Femur (tissue), 1 donor: Measurements from ENCODE around the gene PAGR1.
"Not testable (repeated sequence)": the region's sequence is repeated elsewhere in the genome, so short reads cannot be mapped to it uniquely, and the experiment has no call there.

Source experiments
- DNase-seq: peaks from one replicate; pipeline ENCODE4 v3.0.0-alpha.2; 2017

Gene PAGR1

DNA sequence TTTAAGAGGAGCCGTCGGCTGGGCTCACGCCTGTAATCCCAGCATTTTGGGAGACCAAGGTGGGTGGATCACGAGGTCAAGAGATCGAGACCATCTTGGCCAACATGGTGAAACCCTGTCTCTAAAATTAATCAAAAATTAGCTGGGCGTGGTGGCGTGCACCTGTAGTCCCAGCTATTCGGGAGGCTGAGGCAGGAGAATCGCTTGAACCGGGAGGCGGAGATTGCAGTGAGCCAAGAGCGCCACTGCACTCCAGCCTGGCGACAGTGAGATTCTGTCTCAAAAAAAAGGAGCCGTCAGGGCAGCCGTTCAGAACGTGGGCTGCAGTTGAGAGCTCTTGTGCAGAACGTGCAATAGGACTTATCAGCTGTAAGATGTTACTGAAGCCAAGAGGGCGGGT, 22.8 kb upstream of the PAGR1 start:
- not testable (repeated sequence) for DNase-seq

DNA sequence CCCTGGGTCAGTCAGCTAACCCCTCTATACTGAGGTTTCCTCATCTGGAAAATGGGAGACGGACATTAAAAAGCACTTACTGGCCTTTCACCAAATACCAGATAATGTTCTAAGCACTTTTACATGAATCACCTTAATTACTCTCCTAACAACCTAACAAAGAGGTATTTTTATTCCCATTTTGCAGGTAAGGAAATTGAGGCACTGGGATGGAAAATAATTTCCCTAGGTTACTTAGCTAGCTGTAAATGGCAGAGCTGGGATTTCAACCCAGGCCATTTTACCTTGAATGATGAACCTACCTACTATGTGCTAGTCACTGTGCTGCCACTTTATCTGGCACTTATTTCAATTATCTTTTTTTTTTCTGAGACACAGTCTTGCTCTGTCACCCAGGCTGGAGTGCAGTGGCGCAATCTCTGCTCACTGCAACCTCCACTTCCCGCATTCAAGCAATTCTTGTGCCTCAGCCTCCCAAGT, 21.7 kb upstream of the PAGR1 start:
- DNase-seq: no peak

DNA sequence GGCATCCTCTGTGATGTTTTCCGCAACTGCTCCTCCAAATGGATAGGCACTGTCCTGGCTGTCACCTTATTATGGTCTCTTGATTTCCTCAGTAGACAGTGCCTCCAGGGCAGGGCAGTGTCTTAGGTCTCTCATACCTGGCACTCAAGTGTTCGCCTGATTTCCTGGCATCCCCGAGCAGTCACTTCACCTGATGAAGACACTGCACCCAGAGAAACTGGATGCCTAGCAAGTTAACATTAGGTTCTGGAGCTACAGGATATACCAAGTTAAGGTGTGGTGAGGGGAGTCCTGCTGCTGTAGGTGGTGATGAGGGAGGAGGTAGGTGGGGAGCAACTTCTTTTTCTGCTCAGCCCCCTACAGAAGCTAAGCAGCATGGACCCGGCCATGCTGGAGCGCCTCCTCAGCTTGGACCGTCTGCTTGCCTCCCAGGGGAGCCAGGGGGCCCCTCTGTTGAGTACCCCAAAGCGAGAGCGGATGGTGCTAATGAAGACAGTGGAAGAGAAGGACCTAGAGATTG, 13.5 kb upstream of the PAGR1 start:
- DNase-seq: no peak

DNA sequence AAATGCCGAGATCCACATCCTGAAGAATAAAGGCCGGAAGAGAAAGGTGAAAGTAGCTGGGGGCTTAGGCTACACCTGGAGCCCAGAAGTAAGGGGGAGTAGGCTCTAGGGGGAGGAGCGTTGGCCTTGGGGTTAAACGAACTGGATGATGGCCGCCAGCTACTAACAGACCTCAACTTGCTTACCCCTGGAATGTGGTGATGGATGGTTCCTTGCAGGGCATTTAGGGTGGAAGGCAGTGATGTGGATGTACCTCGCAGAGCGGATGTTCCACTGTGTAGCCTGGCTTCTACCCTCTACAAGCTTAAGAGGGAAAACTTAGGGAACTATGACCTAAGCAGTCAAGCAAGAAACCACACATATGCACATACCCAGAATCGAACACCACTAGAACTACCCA, 11.9 kb upstream of the PAGR1 start:
- DNase-seq: no peak

DNA sequence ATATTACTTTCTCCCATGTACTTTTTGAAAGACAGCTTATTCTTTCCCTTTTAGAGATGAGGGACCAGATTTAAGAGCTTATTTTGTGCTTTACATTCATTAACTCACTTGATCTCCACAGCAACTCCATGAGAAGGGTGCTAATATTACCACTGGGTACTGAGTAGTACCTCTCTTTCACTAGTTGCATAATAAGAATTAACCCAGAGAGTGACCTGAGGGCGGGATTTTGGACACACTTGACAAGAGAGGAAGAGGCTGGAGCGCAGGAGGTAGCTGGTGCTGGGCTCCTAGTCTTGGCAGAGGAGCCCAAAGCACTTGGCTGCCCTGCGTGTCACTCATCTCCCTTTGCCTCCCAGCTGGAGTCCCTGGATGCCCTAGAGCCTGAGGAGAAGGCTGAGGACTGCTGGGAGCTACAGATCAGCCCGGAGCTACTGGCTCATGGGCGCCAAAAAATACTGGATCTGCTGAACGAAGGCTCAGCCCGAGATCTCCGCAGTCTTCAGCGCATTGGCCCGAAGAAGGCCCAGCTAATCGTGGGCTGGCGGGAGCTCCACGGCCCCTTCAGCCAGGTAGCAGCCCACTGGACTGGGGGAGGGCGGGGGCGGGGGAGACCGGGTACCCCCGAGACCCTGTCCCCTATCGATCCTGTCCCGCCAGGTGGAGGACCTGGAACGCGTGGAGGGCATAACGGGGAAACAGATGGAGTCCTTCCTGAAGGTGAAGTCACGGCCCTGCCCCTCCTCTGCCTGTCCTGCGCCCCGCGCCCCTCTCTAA, 11.3 kb upstream of the PAGR1 start:
- DNase-seq: no peak

DNA sequence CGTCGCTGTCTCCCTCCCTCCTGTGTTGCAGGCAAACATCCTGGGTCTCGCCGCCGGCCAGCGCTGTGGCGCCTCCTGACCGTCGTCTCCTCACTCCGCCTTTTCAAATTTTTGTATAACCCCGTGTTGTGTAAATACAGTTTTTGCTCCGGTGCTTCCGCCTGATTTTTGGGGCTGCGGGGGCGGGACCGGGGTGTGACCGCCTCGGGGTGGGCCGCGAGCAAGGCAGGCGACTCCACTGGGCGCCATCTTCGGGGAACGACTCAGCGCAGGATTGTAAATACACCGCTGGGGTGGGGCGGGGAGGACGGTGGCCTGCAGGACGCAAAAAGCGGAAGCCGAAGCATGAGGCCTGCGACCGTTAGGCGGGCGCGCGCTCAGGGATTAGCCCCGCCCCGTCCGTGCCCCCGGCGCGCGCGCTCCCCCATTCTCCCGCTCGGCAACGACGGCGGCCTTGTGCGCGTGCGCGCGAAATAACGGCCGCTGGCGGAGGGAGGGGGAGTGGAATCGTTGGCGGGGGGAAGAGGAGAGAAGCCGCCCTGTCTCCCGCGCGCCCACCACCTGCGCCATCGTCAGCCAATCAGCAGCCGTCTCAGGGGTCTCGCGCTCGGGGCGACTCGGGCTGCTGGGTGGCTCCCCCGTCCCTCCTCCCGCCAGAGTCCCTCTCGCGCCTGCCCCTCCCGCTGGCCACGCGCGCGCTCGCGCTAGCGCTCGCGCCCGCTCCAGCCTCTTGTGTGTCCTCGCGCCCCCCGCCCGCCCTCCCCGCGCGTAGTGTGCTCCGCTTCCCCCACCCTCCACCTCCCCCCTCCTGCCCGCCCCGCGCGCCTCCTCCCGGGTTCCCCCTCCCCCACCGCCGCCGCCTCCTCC, 10.5 kb upstream of the PAGR1 start:
- DNase-seq: peak; percentile 98

DNA sequence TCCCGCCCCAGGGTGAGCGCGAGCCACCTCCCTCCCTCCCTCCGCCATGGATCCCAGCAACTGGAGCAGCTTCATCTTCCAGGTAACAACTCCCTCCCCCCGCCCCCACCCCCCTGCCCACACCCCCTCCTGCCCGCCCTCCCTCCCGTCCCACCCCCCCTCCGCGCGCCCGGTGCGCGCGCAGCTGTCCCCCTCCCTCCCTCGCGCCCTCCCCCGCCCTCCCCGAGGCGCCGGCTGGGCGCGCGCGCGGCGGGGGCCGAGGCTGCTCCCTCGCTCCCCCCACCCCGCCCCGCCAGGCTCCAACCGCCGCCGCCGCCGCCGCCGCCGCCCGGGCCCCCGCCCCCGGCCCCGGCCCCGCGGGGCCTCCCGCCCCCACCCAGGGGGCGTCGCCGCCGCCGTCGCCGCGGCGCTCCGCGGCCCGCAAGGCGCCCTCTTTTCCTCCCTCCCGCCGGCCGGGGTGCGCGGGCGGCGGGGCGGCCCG, 9.8 kb upstream of the PAGR1 start, which contains the start of gene MAZ:
MAZ (plus strand) TSS at position 431 of the 481 bp plus-strand sequence. CDS start 173 bp downstream, outside the sequence.
- no peak for DNase-seq

DNA sequence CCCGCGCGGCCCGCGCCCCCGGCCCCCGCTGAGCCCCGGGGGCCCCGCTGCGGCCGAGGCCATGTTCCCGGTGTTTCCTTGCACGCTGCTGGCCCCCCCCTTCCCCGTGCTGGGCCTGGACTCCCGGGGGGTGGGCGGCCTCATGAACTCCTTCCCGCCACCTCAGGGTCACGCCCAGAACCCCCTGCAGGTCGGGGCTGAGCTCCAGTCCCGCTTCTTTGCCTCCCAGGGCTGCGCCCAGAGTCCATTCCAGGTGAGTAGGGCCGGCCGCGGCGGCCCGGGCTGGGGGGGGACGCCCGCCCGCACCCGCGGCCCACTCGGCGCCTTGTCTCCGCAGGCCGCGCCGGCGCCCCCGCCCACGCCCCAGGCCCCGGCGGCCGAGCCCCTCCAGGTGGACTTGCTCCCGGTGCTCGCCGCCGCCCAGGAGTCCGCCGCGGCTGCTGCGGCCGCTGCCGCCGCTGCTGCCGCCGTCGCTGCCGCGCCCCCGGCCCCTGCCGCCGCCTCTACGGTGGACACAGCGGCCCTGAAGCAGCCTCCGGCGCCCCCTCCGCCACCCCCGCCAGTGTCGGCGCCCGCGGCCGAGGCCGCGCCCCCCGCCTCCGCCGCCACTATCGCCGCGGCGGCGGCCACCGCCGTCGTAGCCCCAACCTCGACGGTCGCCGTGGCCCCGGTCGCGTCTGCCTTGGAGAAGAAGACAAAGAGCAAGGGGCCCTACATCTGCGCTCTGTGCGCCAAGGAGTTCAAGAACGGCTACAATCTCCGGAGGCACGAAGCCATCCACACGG, 9.1 kb upstream of the PAGR1 start:
- DNase-seq: peak; percentile 79

DNA sequence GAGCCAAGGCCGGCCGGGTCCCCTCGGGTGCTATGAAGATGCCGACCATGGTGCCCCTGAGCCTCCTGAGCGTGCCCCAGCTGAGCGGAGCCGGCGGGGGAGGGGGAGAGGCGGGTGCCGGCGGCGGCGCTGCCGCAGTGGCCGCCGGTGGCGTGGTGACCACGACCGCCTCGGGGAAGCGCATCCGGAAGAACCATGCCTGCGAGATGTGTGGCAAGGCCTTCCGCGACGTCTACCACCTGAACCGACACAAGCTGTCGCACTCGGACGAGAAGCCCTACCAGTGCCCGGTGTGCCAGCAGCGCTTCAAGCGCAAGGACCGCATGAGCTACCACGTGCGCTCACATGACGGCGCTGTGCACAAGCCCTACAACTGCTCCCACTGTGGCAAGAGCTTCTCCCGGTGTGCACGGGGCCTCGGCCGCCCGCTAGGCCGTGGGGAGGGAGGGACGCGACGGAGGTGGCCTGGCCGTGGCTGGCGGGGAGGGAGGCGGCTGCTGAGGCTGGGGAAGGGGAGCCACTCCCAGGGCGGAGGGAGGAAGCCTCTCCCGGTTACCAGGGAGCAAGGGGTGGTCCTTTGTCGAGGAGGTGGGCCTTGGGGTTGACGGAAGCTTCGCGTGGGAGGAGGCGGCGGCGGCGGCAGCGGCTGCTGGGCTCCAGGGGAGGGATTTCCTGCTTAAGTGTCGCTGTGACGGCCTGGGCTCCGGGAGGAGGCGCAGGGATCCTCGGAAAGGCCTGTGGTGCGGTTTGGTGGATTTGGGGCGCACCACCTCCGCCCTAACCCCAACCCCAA, 8.3 kb upstream of the PAGR1 start:
- peak; percentile 94 for DNase-seq

DNA sequence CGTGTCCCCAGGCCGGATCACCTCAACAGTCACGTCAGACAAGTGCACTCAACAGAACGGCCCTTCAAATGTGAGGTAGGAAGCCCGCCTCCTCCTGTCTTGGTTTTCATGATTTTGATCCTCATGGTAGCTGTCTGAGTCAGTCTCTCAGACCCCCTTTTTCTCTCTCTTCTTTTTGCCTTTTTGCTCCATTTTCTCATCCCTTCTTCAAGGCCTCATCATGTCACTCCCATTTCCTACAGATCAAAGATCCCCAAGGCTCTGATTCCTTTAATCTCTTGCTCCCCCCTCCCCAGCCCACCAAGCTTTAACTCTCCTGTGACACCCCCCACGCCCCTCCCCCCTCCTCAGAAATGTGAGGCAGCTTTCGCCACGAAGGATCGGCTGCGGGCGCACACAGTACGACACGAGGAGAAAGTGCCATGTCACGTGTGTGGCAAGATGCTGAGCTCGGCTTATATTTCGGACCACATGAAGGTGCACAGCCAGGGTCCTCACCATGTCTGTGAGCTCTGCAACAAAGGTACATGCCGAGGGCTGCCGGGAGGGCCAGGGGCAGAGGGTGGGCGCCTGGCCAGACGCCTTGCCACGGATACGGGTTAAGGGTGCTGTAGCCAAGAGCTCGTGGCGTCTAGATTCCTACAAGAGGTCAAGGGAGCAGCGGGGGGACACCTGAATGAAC, 7.6 kb upstream of the PAGR1 start:
- no peak for DNase-seq

DNA sequence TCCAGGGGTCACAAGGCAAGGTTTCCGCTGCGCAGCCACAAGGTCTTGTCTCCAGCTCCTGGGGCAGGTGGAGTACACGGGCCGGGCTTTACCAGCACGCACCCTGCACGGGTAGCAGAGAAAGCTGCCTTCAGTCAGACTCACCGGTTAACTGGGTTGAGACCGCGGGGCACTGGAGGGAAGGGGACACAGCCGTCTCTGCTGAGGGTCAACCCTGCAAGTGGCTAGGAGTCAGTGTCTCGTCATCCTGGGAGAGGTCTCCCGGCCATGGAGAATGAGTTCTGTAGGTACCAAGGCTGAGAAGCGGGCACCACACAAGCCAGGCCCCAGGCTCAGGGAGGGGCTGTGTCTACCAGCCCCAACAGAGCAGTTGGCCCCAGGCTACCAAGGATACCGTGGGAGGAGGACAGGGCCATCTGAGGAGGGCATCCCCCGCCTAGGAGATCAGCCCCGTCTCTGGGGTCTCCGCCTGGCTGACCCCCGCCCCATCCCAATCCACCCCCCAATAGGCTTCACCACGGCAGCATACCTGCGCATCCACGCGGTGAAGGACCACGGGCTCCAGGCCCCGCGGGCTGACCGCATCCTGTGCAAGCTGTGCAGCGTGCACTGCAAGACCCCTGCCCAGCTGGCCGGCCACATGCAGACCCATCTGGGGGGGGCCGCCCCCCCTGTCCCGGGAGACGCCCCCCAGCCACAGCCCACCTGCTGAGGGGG, 6.8 kb upstream of the PAGR1 start:
- no peak for DNase-seq

DNA sequence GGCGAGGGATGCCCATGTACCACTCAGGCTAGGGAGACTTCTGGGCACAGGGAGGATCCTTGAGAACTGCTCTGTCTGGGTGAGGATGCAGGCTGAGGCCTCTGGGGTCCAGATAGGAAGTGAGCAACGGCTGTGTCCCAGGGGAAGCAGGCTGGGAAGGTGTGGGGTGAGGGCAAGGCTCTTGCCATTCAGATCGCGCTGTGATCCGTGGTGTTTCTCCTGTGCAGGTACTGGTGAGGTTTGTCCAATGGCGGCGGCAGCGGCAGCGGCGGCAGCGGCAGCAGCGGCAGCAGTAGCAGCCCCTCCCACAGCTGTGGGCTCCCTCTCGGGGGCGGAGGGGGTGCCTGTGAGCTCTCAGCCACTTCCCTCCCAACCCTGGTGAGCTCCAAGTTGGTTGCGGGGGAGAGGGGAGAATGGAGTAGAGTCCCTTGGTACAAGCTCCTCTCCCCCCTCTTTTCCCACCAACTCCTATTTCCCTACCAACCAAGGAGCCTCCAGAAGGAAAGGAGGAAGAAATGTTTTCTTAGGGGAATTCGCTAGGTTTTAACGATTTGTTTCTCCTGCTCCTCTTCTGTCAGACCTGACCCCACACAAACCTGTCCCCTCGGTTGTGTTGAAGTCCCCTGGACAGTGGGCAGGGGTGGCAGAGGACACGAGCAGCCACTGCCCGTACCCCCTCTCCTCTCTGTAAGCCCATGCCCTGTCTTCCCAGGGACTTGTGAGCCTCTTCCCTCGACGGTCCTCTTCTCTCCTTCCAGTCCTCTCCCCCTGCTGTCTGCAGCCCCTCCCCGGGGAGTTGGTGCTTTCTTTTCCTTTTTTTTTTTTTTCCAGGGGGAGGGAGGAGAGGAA, 5.9 kb upstream of the PAGR1 start:
- DNase-seq: no peak

DNA sequence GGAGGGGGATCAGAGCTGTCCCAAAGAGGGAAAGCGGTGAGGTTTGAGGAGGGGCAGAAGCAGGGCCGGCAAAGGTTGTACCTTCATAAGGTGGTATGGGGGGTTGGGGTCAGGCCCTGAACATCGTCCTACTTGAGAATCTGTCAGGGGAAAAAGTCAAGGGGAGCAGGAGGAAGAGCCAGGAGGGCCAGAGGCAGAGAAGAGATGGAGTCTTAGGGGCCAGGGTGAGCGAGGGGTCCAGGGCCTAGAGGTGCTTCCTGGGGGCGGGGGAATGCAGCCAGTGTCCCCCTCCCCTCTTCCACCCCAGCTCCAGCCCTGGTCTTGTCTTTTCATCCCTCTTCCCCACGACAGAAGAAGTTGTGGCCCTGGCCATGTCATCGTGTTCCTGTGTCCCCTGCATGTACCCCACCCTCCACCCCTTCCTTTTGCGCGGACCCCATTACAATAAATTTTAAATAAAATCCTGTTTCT, 5.2 kb upstream of the PAGR1 start:
- no peak for DNase-seq

DNA sequence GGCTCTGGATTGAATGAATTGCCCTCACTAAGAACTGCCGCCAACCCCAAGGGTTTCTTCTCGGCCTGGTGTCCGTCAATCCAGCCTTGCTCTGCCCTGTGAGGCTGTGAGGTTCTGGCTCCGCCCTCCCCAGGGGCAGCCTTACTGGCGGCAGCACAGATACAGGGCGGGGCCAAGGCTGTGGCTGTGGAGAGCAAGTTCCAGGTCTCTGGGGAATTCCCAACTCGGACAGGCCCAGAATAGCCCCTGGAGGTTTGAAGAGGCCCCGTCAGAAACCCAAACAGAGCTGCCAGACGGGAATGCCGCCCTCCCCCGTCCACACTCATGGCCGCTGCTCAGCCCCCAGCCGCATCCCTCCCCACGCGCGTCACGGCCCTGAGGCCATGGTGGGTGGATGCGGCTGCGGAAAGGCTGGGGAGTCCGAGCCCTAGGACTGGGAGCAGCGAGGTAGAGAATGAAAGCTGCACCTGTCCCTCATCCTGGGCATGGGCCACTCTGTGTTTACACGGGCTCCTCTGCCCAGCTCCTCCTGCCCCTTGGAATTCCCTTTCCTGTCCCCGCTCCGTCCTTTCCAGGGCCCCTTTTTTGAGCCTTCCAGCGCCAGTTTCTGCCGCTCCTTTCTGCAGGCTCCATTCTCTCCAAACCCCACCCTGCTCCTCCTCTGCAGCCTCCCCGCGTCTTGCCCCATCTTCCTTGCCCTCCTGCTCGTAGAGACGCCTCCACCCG, 4.6 kb upstream of the PAGR1 start:
- peak; percentile 95 for DNase-seq

DNA sequence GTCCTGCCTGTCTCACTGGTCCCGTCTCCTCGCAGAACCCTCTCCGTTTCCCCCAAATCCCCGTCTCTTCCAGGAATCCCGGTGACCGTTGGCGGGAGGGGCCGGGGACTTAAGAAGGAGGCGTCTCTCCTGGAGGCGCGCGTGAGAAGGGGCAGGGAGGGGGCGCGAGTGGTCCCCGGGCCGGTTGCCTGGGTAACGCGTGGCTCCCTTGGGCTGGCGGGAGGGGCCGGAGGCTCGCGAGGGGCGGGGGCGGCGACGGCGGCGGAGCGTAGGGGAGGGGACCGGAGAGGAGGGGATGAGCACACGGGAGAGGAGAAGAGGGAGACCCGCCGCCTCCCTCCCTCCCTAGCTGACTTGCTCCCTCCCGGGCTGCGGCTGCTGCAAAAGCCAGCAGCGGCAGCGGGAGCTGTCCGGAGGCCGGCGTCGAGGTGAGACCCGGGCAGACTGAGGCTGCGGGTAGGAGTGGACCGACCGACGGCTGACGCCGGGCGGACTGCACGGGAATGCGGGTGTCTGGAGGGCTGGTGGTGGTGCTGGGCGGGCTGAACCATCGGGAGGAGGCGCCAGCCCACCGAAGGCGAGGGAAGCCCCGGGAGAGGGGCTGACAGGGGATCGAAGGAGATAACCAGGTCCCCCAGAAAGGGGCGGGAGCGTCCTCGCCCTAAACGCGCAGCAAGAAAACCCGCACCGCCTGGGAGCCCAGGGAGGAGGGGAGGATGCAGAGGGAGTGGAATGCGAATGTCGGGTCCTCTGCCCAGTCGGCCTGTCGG, 3.9 kb upstream of the PAGR1 start, which contains the start of gene PRRT2:
PRRT2 (plus strand) TSS at position 298 of the 770 bp plus-strand sequence. CDS start 862 bp downstream, outside the sequence.
- DNase-seq: peak; percentile 92

DNA sequence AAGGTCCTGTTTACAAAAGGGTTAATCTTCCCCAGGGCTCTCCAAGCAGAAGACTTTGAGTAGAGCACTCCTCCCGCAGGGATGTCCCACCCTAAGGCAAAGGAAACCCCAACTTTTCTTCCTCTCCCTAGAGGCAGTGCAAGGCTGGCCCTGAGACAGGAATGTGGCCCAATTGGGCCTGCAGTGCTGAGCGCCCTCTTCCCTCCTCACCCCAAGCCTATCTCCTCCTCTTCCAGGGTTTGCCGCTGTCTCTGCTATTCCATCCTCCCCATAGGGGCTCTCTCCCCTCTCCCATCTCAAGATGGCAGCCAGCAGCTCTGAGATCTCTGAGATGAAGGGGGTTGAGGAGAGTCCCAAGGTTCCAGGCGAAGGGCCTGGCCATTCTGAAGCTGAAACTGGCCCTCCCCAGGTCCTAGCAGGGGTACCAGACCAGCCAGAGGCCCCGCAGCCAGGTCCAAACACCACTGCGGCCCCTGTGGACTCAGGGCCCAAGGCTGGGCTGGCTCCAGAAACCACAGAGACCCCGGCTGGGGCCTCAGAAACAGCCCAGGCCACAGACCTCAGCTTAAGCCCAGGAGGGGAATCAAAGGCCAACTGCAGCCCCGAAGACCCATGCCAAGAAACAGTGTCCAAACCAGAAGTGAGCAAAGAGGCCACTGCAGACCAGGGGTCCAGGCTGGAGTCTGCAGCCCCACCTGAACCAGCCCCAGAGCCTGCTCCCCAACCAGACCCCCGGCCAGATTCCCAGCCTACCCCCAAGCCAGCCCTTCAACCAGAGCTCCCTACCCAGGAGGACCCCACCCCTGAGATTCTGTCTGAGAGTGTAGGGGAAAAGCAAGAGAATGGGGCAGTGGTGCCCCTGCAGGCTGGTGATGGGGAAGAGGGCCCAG, 3.0 kb upstream of the PAGR1 start:
- no peak for DNase-seq
